HG03066 (cell line): ENCODE results near the gene DUSP7.
A peak's percentile ranks its signal among the peaks of the same experiment; 100 is the strongest.

Experiments
- ATAC-seq: cut with Tn5 transposase; IDR thresholded peaks from one replicate; pipeline ENCODE4 v1.9.1; 2021; ENCODE audit warnings: low read depth; ENCODE audit not compliant: unreplicated experiment

DUSP7 gene

DNA sequence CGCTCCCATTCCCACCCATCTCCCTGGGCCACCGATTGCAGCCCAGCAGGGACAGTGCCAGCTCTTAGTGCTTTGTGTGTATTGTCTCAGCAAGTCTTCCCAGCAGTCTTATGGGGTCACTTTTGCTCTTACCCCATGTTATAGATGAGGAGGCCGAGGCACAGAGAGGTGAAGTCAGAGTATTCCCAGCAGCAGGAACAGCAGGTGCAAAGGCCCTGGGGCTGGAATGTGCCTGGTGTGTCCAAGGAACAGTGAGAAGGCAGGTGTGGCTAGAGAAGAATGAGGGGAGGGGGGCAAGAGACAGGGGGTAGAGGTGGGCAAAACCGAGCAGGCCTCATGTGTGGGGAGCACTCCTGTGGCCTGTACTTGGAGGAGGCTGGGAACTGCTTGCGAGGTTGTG is 12.8 kb upstream of the DUSP7 start:
- ATAC-seq = no peak

DNA sequence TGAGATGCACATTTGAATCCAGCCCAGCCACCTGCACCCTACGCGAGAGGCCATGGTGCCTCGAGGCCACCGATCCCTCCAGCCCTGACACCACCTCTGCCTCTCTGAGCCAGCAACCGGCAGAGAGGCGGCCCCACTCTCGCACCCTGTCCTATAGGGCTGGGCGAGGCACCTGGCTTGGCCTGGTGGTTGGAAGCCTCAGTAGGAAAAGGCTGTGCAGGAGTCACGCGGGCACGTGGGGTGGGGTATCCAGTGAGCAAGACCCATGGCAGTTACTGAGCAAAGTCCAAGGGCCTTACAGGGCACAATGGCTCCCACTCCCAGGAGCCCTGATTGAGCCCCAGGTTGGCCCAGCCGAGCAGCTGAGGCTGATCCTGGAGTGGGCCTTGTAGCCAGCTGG is 12.4 kb upstream of the DUSP7 start:
- no peak for ATAC-seq

DNA sequence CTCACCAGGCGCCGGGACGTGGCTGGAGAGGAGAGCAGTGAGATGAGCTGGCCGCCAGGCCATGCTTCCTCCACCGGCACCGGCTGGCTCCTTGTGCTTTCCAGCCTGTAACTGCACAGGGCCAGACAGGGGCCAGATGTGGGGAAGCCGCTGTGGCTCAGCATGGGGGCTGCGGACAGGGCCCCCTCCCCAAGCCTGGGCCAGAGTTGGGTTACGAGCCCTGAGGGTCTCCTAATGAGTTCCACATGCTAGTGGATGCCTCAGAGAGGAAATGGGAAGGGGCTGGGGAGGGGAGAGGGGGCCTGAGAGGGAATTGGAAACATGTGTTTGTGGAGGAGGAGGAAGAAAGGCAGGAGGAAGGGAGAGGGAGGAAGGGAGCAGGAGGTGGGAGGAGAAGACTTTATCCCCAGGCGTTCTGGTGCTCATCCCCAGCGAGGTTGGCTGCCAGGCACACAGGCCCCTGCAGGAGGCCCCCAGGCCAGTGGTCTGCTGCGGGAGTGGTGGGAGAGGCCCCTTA is 11.7 kb upstream of the DUSP7 start:
- ATAC-seq = no peak

DNA sequence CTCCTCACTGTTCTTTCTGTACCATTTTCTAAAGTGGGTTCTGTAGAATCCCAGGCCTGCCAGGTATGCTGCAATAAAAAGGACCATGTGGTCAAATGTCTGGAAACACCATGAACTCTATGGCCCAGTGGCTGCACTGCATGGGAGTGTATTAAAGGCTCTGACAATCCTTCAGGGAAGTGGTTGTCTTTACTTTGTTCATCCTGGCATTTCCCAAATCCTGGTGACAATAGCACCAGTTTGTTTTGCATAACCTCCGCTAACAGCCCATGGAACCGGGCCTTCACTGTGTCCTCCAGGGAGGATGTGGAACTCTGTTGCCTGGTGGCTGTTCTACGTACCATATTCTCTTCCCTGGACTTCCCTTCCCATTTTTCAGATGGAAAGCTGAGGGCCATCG is 11.2 kb upstream of the DUSP7 start:
- ATAC-seq = no peak

DNA sequence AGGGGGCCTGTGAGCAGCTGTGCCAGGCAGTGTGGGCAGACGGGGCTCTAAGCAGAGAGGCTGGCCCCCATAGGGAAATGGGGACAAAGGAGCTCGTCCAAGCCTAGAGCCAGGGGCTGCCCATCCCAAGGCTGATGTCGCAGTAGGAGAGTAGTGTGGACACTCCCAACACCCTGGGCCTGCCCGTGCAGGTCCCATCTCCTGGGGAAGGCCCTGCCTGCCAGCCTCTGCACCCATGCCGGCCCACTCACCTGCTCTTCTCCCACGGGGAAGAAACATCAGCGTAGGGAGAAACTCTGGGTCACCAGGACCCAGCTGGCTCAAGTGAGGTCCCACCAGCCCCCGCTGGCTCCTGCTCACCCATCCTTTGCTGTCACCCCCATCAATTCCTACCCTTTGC is 10.7 kb upstream of the DUSP7 start:
- no peak for ATAC-seq

DNA sequence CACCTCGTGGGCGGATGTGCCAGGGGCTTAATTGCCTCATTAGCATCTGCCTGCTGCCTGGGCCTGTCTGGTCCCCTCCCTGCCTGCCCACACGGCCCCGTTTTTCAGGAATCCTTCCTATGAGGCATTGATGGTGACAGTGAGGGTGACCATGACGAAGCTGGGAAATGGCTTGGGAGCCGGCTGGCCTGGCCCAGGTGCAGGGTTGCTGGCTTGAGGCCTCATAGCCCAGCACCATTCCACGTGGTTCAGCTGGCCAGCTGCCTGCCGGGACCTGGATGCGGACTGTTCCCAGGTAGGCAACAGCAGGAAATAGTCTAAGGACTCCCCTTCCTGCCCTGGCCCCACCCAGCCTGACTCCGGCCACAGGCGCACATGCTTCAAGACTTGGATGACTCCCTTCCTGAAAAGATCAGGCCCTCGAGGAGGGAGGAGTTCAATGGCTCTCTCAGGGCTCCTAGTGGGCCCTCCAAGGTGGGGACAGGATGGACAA is 8.9 kb upstream of the DUSP7 start:
- no peak for ATAC-seq

DNA sequence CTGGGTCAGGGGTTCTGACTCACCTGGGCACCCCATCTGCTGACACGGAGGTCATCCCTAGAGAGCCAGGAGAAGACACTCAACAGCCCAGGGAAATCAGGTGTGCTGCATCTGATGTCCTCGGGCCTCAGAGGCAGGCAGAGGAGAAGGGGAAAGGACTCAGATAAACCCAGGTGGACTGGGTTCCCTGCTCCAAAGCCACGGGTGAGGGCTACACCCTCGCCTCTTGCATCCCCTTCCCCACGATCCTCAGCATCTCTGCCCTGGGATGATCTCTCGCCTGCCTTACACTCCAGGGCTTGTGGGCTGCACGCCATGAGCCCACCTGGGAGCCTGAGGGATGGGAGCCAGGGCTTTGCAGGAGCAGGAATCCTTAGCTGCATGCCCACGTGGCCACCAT is 8.2 kb upstream of the DUSP7 start:
- ATAC-seq = no peak

DNA sequence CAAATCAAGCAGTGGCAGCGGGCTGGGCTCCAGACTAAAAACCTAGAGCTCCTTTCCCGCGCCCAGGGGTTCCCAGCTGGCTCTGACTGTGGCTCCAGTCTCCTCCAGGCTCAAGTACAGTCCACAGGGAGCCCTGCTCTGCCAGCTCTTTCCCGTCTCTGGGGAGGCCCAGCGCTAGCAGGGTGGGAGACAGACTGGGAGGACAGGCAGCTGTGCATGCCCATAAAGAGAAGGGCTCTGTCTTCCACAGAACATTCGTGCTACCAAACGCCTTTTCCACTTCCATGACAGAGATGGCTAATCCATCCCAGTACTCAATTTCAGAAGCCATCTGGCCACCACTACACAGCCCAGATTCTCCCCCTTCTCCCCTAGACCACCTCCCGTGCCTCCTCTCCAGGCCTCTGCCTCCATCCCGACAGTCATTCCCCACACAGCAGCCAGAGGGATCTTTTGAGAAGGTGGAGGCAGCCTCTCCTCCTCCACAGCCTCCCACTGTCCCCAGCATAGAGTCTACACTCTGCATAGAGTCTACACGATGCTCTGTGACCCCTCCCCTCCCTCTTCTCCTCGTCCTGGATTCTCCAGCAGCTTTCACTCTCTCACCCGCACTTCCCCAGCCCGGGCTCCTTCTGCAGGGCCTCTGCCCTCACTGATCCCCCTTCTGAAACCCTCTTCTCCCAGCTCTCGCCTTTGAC is 6.8 kb upstream of the DUSP7 start:
- no peak for ATAC-seq

DNA sequence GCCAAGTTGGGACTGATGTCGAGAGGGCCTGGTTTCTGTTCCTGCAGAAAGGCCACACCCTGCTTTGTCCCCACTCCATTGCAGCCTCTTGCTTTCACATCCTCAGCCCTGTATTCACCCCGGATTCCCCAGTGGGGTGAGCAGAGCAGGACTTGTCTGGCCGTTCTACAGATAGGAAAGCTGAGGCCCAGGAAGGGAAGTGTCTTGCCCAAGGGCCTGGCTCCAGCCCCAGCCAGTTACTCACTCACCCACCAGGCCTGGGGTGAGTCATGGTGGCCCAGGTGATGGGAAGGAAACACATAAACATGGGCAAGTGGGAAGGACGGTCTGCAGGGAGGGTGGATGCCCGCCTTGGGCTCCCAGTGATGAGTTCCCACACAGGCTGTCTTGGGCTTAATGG is 6.1 kb upstream of the DUSP7 start:
- ATAC-seq = no peak

DNA sequence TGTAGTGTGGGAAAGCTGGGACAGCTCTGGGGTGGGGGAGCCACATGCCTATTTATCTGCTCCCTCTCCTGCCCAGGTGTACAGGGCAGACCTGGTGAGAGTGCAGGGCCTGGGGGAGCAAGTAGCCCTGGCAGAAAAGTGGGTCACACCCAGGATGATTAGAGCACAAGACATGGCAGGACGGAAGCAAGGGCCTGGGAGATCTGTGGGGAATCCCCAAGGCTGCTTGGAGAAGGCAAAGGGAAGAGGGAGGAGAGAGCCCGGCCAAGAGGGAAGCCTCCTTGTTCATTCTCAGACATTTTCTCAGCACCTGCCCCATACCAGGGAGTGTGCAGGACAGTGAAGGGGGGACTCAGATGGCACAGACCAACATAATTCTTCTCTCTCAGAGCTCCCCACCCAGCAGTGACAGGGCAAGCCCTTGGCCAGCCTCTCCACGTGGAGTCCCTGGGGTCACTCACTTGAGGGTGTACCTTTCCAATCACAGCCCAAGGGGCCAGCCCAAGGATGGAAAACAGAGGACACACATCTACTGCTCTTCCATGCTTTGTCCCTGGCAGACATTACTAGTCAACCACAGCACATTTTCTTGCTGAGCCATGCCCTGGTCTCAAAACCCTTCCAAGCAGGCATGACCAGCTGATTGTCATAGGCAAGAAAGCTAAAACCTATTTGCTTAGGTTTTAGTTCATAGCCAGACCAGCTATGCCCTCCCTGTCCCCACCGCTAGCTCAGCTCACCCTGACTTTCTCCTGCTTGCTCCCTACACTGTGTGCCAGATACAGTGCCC is 4.9 kb upstream of the DUSP7 start:
- ATAC-seq = no peak

DNA sequence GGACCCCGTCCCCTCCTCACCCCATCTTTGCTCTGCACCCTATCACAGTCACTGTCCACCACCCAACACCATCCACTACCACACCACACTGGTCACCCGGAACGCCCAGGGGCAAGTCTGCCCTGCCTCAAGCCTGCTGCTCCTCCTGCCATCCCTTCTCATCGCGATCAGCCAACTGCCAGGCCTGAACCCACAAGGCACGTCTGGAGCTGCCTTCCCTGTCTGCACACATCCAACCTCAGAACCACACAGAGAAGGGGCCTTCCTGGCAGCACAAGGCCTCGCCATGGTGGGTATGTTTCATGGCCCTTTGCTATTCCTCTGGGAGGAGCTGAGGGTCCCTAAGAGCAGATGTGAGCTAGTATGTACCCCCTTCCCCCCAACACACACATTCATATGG is 3.4 kb upstream of the DUSP7 start:
- no peak for ATAC-seq

DNA sequence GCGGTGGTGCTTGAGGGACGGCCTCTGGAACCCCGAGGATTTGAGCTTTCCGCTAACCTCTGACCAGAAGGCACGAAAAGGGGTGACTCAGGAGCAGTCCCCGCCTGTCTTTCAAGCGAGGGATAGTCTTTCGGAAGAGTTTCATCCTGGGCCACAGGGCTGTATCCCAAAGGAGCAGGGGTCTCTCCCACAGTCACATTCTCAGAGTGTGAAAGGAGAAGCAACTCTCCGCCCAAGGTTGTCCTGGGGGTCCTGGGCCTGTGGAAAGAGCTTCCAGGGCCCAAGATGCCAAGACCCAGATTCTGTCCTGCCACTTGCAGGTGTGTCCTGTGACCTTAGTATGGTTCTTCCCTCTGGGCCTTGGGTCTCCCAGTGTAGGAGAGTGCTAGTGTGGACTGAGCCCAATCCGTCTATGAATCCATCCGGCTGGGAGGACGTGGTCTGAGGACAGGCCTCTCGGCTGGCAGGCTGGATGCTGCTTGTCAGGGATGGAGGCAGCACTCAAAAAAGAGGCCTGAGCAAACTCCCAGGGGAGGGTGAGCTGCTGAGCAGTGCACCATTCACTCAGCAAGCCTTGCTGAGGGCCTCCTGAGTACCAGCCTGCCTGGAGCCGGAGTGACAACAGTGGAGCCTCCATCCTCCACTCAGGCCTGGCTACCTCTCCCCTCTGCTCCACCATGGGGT is 1.6 kb upstream of the DUSP7 start:
- no peak for ATAC-seq

DNA sequence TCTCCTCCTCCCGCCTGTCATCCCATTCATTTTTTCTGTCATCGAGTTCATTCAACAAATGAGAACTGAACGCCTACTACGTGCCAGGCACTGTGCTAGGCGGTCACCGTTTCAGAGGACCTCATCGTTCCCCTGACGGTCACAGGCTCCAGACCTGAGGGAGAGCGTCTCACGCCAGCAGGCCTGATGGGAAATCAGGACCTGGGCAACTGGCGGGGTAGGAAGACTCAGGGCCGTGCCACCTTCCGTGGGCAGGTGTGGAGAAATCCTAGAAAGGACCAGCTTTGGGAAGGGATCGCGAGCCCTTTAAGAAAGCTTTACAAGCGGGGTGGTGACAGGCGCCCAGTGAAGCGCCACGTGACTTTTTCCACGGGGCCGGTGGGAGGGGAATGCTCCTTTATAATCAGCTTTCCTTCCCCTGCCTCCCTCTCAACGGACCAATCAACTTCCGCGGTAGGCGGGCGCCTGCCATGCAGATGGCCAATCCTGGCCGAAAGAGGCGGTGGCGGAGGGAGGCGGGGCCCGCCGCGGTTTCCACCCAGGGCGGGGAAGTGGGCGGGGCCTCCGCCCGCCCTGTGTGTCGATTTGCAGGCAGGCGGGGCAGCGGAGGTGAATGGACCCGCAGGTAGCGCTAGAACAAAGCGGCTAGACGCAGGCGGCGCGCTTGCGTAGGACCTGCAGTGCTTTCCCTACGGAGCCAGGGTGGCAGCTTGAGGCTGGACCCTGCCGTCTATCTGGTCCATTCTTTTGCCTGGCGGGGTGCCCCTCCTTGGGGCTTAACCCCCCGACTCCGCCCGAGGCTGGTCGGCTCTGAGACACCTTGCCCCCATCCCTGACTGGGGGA is 819 bp upstream of the DUSP7 start:
- ATAC-seq = peak; percentile 63

DNA sequence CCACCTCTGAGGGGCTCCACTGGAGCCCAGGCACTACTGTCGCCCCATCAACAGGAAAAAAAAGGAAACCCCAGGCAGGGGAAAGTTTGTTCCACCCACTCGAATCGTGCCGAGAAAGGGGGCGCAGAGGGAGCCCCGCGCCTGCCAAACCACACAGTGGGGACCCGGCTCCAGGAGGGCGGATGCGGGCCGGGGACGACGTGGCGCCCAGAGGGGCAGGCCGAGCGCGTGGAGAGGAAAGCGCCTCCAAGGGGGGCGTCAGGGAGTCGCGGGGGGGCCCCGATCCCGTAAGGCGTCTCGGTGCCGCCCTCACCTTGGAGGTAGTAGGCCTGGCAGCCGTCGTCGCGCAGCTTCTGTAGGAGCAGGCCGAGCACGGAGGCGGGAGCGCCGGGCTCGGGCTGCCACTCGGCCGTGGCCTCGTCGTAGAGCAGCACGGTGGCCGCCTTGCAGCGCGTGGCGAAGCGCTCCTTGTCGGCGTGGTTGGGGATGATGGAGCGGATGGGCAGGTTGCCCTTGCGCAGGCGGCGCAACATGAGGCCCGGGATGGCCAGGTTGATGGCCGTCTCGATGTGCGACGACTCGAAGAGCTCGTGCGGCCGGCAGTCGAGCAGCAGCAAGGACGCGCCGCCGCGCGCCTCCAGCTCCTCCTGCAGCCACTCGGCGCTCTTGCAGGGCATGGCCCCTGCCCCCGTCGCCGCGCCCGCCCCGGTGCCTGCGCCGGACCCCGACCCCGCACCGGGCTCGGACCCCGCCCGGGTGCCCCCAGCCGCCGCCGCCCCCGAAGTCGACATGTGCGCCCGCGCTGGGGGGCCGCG is 627 bp downstream of the DUSP7 start:
- no peak for ATAC-seq

DNA sequence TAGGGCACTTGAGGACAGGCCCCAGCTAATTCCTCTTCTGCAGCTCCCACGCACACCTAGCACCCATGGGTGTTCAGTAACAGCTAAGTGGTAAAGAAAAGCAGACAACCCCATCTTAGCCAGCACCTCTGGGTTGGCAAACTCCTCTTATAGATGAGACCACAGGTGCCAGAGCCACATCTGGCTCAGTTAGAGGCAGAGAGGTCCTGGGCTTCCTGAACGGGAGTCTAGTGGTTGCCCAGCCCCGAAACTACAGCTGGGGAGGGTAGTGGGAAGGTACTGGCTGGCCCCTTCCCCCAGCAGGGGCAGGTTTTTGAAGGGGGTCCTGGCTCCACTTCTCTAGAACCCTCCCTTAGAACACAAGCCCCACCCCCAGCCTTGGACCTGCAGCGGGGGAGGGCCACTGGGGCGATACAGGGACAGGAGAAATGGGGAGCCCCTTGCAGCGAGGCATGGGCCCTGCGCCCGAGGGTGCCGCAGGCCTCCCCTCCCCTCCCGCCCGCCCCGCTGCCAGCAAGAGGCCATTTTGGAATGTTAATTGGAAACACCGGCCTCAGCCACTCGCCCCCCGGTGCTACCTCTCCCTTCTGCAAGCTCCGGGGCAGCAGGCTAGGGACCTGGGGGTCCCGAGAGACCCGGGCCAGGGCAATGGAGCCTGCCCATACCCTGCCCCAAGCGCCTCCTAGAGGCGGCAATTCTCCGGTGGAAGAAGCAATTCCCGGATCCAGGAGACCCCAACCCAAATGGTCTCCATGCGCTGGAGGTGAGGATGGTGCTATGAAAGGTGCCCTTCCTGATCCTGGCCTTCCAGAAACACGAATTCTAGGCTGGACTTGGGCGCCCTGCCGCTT is 1.5 kb downstream of the DUSP7 start:
- no peak for ATAC-seq

DNA sequence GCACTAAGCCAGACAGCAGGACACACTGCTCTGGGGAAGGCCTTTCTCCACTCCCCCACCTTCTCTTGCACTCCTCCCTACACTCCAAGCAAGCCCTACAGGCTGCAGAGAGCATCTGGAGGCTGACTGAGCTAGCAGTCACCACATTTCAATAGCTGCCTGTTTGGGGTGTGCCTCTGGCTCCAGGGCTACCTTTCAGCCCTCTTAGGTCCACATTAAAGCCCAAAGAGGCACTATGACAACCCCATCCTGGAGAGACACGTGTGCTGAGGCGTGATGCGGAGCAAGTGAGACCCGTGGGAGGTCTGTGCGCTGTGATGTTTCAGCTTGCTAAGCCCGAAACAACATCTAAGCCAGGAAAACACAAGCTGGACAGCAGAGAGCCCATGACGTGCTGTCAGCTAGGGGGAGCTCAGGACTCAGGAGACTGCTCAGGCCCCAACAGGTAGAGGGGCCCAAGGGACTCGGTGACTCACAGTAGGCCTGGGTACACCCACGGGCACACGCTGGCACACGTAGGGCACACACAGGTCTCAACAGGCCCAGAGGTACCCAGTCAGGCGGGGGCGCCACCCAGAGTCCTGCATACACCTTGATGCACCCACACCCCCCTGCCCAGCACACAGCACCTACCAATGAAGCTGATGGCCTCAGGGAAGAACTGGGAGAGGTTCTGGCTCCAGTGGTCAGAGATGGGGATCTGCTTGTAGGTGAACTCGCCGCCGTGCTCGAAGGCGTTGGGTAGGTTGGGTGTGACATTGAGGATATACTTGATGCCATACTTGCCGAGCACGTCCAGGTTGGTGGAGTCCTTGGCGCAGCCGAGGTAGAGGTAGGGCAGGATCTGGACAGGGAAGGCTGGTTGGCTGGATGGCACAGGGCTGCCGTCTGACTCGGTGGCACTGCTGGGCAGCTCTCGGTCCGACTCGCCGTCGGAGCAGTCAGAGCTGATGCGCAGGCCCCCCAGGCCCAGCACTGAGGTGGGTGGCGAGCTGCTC is 2.8 kb downstream of the DUSP7 start:
- ATAC-seq = no peak

DNA sequence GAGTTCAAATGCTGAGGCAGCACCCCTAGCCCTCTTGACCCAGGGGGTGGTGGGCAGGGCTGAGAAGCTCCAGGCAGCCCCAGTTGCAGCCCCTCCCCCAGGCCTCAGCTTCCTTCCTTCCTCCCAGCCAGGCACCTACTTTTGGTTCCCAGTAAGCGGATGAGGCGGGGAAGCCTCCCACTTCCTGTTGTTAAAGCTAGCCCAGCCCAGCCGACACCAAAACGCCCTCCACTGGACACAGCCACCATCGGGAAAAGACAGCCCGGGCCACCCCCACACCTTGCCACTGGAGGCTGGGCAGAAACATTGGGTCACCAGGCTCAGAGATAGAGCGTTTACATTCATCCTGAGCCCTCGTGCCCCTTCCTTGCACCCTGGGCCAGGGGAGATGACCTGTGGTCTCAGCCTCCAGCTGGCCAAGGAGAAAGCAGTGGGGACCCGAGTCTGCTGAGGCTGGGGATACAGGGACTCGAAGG is 3.5 kb downstream of the DUSP7 start:
- ATAC-seq = no peak
